HepG2 (cell line): ENCODE results near the gene KCNT2. TPM values are rescaled to one million over a fixed set of nuclear protein-coding genes. Genes with fewer than 3 reads are reported as not detected.

Source experiments
- ATAC-seq: fragments of 200-7000 bp; cut with Tn5 transposase; 3 replicates; pipeline ENCODE4 v1.9.1; 2020; ENCODE audit warnings: mild to moderate bottlenecking, moderate library complexity
- BruUV-seq: library from RNA; stranded (reverse); fragments of 400-500 nt; replicated peaks from 2 replicates; lab custom pipeline; 2021; lab: Mats Ljungman, UMichigan
- CTCF ChIA-PET: fragments of 300-600 bp; formaldehyde crosslinking; extraction: SDS; loops from one replicate; lab custom pipeline; 2021; ENCODE audit warnings: low total read pairs, inconsistent platforms, low intra/inter-chr PET ratio; lab: Yijun Ruan, JAX
- POLR2A ChIA-PET: fragments of 350-600 bp; sonication (Branson Sonifier 250); formaldehyde crosslinking; loops from one replicate; lab custom pipeline; 2020; ENCODE audit warnings: antibody characterized with exemption, inconsistent platforms; lab: Yijun Ruan, JAX
- DNase-seq: peaks from one replicate; pipeline ENCODE4 v3.0.0-alpha.2; 2015; ENCODE audit warnings: low spot score
- FAIRE-seq: peaks from 3 replicates; lab custom pipeline; 2011; peaks lifted over from hg19 to GRCh38; lab: Jason Lieb, UNC
- H2AFZ ChIP-seq: one replicate; pipeline ENCODE4 v1.6.1; 2011; ENCODE audit warnings: low read length, inconsistent platforms
- H3K27ac ChIP-seq: fragments of 300-600 bp; 3 replicates; pipeline ENCODE4 v1.8.0; 2011; ENCODE audit warnings: mixed run types, mild to moderate bottlenecking, mixed read lengths, low read length, inconsistent platforms; ENCODE audit not compliant: insufficient read depth; ENCODE audit errors: extremely low read length
- H3K27me3 ChIP-seq, 2 experiments: fragments of 200-600 bp in 1 of 2; 2 replicates in 1 of 2; 3 replicates in 1 of 2; pipeline versions ENCODE4 v1.6.0 to v1.8.0; 2011; ENCODE audit warnings: low read length in 2 of 2, mild to moderate bottlenecking in 2 of 2, moderate library complexity in 2 of 2, inconsistent platforms in 1 of 2; ENCODE audit not compliant: insufficient read depth in 2 of 2, control insufficient read depth in 1 of 2
- H3K36me3 ChIP-seq, 2 experiments: fragments of 200-600 bp in 1 of 2; replicated peaks in 1 of 2; 2 replicates in 1 of 2; 3 replicates in 1 of 2; pipeline versions ENCODE4 v1.5.1 to v1.8.0; 2011; ENCODE audit warnings: low read length in 2 of 2, inconsistent platforms in 1 of 2; ENCODE audit not compliant: insufficient read depth in 2 of 2, control insufficient read depth in 1 of 2
- H3K4me1 ChIP-seq: 2 replicates; pipeline ENCODE4 v1.5.1; 2012; ENCODE audit warnings: low read length, inconsistent platforms; ENCODE audit not compliant: insufficient read depth
- H3K4me2 ChIP-seq: 2 replicates; pipeline ENCODE4 v1.6.0; 2011; ENCODE audit warnings: low read depth, low read length, inconsistent platforms
- H3K4me3 ChIP-seq, 3 experiments: fragments of 200-600 bp in 1 of 3; sonication (generic), shearing (Covaris generic) in 1 of 3; replicated peaks in 1 of 3; 2 replicates each; pipeline ENCODE4 v1.5.1; 2011 to 2016; ENCODE audit warnings: low read length in 3 of 3, inconsistent platforms in 2 of 3, low read depth in 2 of 3, mild to moderate bottlenecking in 2 of 3, control low read depth in 1 of 3, mixed read lengths in 1 of 3; ENCODE audit not compliant: insufficient read depth in 1 of 3
- H3K79me2 ChIP-seq: one replicate; pipeline ENCODE4 v1.6.1; 2011; ENCODE audit warnings: low read length, inconsistent platforms; ENCODE audit not compliant: insufficient read depth
- H3K9ac ChIP-seq: 2 replicates; pipeline ENCODE4 v1.6.0; 2011; ENCODE audit warnings: mild to moderate bottlenecking, low read depth, low read length, inconsistent platforms; ENCODE audit not compliant: insufficient read depth
- H3K9me3 ChIP-seq: 2 replicates; pipeline ENCODE4 v1.5.1; 2012; ENCODE audit warnings: mild to moderate bottlenecking, low read length
- H4K20me1 ChIP-seq: 2 replicates; pipeline ENCODE4 v1.6.0; 2011; ENCODE audit warnings: inconsistent platforms, mild to moderate bottlenecking, low read length, moderate library complexity; ENCODE audit not compliant: insufficient read depth
- ARNT2 ChIP-seq: sonication (generic); formaldehyde crosslinking; IDR thresholded peaks from 2 replicates; pipeline ENCODE4 v1.8.0; 2022; ENCODE audit warnings: mild to moderate bottlenecking, low read depth, missing genetic modification reagents, moderate library complexity
- ATRX ChIP-seq: sonication (generic); formaldehyde crosslinking; IDR thresholded peaks from 2 replicates; pipeline ENCODE4 v1.4.0; 2020; ENCODE audit warnings: missing genetic modification reagents, borderline replicate concordance
- HDAC1 ChIP-seq: sonication (generic); formaldehyde crosslinking; IDR thresholded peaks from 2 replicates; pipeline ENCODE4 v1.5.1; 2020; ENCODE audit warnings: mild to moderate bottlenecking, missing genetic modification reagents
- HMG20A ChIP-seq: IDR thresholded peaks from 2 replicates; pipeline ENCODE4 v1.6.1; 2016; ENCODE audit warnings: borderline replicate concordance
- KAT8 ChIP-seq: IDR thresholded peaks from 2 replicates; pipeline ENCODE4 v1.6.1; 2016; ENCODE audit warnings: missing genetic modification reagents, missing compliant biosample characterization
- MTF1 ChIP-seq: sonication (generic); formaldehyde crosslinking; IDR thresholded peaks from 2 replicates; pipeline ENCODE4 v1.5.0; 2020; ENCODE audit warnings: missing genetic modification reagents
- RBM39 ChIP-seq: fragments of 200-400 bp; formaldehyde crosslinking; IDR thresholded peaks from one replicate; pipeline ENCODE4 v1.6.1; 2018; ENCODE audit warnings: antibody characterized with exemption, mild to moderate bottlenecking, low read depth, low read length; ENCODE audit not compliant: poor library complexity, severe bottlenecking
- SMC3 ChIP-seq: IDR thresholded peaks from 2 replicates; pipeline ENCODE4 v1.6.1; 2011; ENCODE audit warnings: low read length, improper control_type of control experiment
- YEATS4 ChIP-seq: sonication (generic); formaldehyde crosslinking; IDR thresholded peaks from 2 replicates; pipeline ENCODE4 v1.4.0; 2020; ENCODE audit warnings: missing genetic modification reagents, borderline replicate concordance
- ZFP90 ChIP-seq: sonication (generic); formaldehyde crosslinking; IDR thresholded peaks from 2 replicates; pipeline ENCODE4 v1.8.0; 2022; ENCODE audit warnings: missing genetic modification reagents, mild to moderate bottlenecking, inconsistent platforms, borderline replicate concordance
- ZNF160 ChIP-seq: sonication (generic); formaldehyde crosslinking; IDR thresholded peaks from 2 replicates; pipeline ENCODE4 v1.8.0; 2022; ENCODE audit warnings: mild to moderate bottlenecking, inconsistent platforms, missing genetic modification reagents
- ZNF329 ChIP-seq: sonication (generic); formaldehyde crosslinking; IDR thresholded peaks from 2 replicates; pipeline ENCODE4 v1.9.0; 2021; ENCODE audit warnings: low read depth, mild to moderate bottlenecking, missing genetic modification reagents
- ZNF496 ChIP-seq: sonication (generic); formaldehyde crosslinking; IDR thresholded peaks from 2 replicates; pipeline ENCODE4 v1.8.1; 2023; ENCODE audit warnings: mild to moderate bottlenecking, moderate library complexity, missing genetic modification reagents; ENCODE audit not compliant: insufficient replicate concordance
- ZNF557 ChIP-seq: sonication (generic); formaldehyde crosslinking; IDR thresholded peaks from 2 replicates; pipeline ENCODE4 v1.4.0; 2020; ENCODE audit warnings: missing genetic modification reagents
- ZNF644 ChIP-seq: IDR thresholded peaks from 2 replicates; pipeline ENCODE4 v1.6.1; 2016; ENCODE audit warnings: low read depth
- ZNF816 ChIP-seq: sonication (generic); formaldehyde crosslinking; IDR thresholded peaks from 2 replicates; pipeline ENCODE4 v1.8.0; 2022; ENCODE audit warnings: missing genetic modification reagents, mild to moderate bottlenecking, borderline replicate concordance
- WGBS: methylation state at CpG from one replicate; pipeline ENCODE4 v1.1.6; 2017; ENCODE audit warnings: low lambda C conversion rate; 5-methylcytosine and 5-hydroxymethylcytosine counted together
- in situ Hi-C: cut with HindIII; loops from 2 replicates; pipeline ENCODE4 v1.10.0; 2017; ENCODE audit warnings: low pct_unique_long_range_greater_than_20kb; ENCODE audit not compliant: extremely low pct_ligation_motif_present
- intact Hi-C: fragments of 100-400 bp; cut with micrococcal nuclease; formaldehyde crosslinking; loops from one replicate; pipeline ENCODE4 v1.10.0; 2022; ENCODE audit not compliant: unreplicated experiment
- polyA plus RNA-seq, 8 experiments: library from polyadenylated mRNA; depleted of rRNA in 3 of 8; stranded (reverse) in 7 of 8; unstranded in 1 of 8; fragments of >200 nt; fragmentation: Illumina TruSeq in 4 of 8; extraction: Trizol in 4 of 8; gene quantifications; 2 replicates each; pipeline versions ENCODE4 v1.2.1 to v1.2.3, GENCODE V29; 2011 to 2016; ENCODE audit warnings: low read depth in 4 of 8, missing spikeins in 1 of 8, mixed read lengths in 1 of 8; ENCODE audit not compliant: insufficient read depth in 1 of 8
- total RNA-seq, 5 experiments: library from RNA; depleted of rRNA; stranded (reverse); fragments of >200 nt; fragmentation: Illumina TruSeq; extraction: Trizol; gene quantifications; 2 replicates each; pipeline ENCODE4 v1.2.3, GENCODE V29; 2016; ENCODE audit warnings: low read depth in 1 of 5
- TF ChIP-seq, protein P1 (sequence below): fragments of 450-650 bp; IDR thresholded peaks from 2 replicates; pipeline ENCODE4 v1.6.1; 2016
- TF ChIP-seq, protein P2 (sequence below): sonication (generic); formaldehyde crosslinking; IDR thresholded peaks from 2 replicates; pipeline ENCODE4 v1.5.0; 2020; ENCODE audit warnings: mild to moderate bottlenecking, missing genetic modification reagents, moderate library complexity
- TF ChIP-seq, protein P3 (sequence below): sonication (generic); formaldehyde crosslinking; IDR thresholded peaks from 2 replicates; pipeline ENCODE4 v1.4.0; 2020; ENCODE audit warnings: mild to moderate bottlenecking, low read depth, missing genetic modification reagents

Gene KCNT2
- total and polyA plus RNA-seq, 2 of the 13 experiments (the other 11 are each of a cell fraction or from before 2014, with no cell fraction given) = not detected

DNA sequence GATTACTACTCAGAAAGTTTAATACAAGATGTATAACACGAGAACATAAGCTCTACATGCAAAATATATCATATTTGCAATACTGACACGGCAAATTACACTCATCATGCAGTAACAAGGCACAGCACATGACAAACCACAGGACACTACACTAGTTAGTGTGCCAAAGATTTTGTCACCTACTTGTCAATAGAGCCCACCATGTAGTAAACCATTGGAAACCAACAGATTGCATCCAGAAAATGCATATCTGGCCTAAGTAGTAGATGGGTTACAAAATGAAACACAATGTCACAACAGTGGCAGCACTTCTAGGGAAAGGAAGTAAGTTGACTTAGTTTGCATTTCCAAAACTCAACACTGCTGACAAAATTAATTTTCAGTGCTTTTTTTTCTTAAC is 288.9 kb downstream of the KCNT2 start (continued):
- TF ChIP-seq, protein P1, sequence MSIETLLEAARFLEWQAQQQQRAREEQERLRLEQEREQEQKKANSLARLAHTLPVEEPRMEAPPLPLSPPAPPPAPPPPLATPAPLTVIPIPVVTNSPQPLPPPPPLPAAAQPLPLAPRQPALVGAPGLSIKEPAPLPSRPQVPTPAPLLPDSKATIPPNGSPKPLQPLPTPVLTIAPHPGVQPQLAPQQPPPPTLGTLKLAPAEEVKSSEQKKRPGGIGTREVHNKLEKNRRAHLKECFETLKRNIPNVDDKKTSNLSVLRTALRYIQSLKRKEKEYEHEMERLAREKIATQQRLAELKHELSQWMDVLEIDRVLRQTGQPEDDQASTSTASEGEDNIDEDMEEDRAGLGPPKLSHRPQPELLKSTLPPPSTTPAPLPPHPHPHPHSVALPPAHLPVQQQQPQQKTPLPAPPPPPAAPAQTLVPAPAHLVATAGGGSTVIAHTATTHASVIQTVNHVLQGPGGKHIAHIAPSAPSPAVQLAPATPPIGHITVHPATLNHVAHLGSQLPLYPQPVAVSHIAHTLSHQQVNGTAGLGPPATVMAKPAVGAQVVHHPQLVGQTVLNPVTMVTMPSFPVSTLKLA = no peak
- no peak for TF ChIP-seq KAT8 (CRISPR knock-in tag)
- TF ChIP-seq ZNF644 = no peak
- TF ChIP-seq ATRX (CRISPR knock-in tag) = no peak
- TF ChIP-seq ARNT2 (CRISPR knock-in tag) = no peak

DNA sequence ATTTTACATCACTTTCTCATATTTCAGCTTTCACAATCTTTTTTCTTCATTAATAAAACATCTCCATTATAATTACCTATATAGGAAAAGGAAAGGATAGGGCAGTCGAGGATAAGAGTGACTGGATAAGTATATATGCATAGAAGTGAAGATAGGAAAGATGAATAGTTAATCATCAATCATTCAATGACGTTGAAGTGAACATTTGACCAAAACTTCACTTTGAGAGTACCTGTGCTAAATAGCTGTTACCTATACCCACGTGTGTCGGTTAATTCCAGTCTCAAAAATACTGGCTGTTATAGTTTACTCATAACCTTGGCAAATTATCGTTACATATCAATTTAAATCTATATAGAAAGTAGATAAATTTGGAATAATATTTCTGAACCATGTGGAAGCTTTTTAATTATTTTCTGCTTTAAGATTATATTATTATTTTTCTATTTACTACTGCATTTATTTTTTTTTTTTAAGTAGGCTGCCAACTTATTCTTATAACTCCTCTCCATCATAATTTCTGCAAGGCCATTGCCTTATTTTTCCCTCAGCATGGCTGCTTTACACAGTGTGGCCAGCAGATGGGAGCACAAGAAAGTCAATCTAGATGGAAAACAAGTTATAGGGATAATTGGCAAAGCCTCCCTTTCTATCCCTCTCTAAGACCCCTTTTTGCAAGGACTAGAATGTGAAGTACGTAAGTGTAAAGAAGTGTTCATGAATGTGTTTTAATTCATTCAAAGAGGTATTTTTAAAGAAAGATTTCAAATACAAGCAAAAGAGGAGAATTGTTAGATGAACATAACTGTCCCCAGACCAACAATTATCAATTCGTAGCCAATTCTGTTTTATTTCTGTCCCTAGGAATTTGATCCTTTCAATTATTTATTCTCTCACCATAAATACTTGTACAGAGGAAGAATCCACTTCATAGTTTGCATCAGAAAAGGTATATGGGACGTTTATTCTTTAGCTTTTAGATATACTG is 290.4 kb downstream of the KCNT2 start:
- Histone ChIP-seq H3K4me1 (no peaks in the 10 kb centered on the region), H3K9ac (no peak overlapping the region), H4K20me1 (no peaks in the 10 kb centered on the region), H2AFZ (no peak overlapping the region), H3K4me3 (no peak overlapping the region), H3K4me2 (no peak overlapping the region), H3K79me2 (no peaks in the 10 kb centered on the region), H3K27ac (no peak overlapping the region), H3K9me3 (no peaks in the 10 kb centered on the region), H3K27me3 (no peaks in the 10 kb centered on the region), H3K36me3 (no peaks in the 10 kb centered on the region)
- ChIA-PET POLR2A (no interaction called here), CTCF (interaction anchor here (2.3 kb wide), 1 partner anchor 343 kb away, joined by 26 read pairs; no protein-coding TSS in a partner anchor)
- peak; percentile 63 for ATAC-seq
- no TSS peak for BruUV-seq
- in situ Hi-C loops = loop anchor here (10.0 to 25.0 kb wide), 2 partner anchors 181 to 347 kb away; no protein-coding TSS in a partner anchor
- intact Hi-C loops = loop anchor here (1.0 kb wide), 1 partner anchor 343 kb away; no protein-coding TSS in a partner anchor
- 16% methylated on average over 8 of the region's 8 CpGs for WGBS
- no peak for FAIRE-seq
- DNase-seq = peak; percentile 21
- no peak for TF ChIP-seq ZNF496 (CRISPR knock-in tag)
- TF ChIP-seq MTF1 (CRISPR knock-in tag) = no peak
- no peak for TF ChIP-seq KAT8 (CRISPR knock-in tag)
- TF ChIP-seq ZNF644 = no peak
- no peak for TF ChIP-seq ZNF329
- TF ChIP-seq HDAC1 = no peak
- TF ChIP-seq HMG20A (CRISPR knock-in tag) = no peak
- TF ChIP-seq ZNF160 (CRISPR knock-in tag) = no peak
- TF ChIP-seq SMC3 = peak; percentile 63
- TF ChIP-seq, protein P2, sequence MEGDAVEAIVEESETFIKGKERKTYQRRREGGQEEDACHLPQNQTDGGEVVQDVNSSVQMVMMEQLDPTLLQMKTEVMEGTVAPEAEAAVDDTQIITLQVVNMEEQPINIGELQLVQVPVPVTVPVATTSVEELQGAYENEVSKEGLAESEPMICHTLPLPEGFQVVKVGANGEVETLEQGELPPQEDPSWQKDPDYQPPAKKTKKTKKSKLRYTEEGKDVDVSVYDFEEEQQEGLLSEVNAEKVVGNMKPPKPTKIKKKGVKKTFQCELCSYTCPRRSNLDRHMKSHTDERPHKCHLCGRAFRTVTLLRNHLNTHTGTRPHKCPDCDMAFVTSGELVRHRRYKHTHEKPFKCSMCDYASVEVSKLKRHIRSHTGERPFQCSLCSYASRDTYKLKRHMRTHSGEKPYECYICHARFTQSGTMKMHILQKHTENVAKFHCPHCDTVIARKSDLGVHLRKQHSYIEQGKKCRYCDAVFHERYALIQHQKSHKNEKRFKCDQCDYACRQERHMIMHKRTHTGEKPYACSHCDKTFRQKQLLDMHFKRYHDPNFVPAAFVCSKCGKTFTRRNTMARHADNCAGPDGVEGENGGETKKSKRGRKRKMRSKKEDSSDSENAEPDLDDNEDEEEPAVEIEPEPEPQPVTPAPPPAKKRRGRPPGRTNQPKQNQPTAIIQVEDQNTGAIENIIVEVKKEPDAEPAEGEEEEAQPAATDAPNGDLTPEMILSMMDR (CRISPR knock-in tag) = peak; percentile 68
- TF ChIP-seq YEATS4 (CRISPR knock-in tag) = no peak
- TF ChIP-seq, protein P3, sequence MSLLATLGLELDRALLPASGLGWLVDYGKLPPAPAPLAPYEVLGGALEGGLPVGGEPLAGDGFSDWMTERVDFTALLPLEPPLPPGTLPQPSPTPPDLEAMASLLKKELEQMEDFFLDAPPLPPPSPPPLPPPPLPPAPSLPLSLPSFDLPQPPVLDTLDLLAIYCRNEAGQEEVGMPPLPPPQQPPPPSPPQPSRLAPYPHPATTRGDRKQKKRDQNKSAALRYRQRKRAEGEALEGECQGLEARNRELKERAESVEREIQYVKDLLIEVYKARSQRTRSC (CRISPR knock-in tag) = no peak
- TF ChIP-seq ZNF816 (CRISPR knock-in tag) = no peak
- TF ChIP-seq ZNF557 (CRISPR knock-in tag) = no peak
- no peak for TF ChIP-seq ZFP90 (CRISPR knock-in tag)
- TF ChIP-seq RBM39 = no peak
